Measurements from ENCODE around the gene VWCE.

Gene VWCE

DNA sequence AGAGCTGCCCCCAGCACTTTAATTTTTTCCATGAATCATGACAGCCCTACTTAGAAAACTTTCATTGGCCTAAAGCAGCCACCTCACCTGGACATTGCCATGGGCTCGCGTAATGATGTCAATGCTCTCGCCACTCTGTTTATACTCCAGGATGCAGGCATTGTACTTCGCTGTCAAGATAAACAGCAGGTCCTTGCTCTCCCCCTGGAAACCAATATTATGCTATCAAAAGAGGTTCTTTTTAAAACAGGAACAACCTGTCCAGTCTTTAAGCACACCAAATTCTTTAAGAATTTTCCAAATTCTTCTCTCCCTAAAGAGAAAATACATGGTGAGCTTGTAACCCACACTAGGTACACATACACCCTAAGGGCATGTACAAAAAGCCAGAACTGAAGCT, 34.8 kb upstream of the VWCE start:
- DNase-seq, result no peak

DNA sequence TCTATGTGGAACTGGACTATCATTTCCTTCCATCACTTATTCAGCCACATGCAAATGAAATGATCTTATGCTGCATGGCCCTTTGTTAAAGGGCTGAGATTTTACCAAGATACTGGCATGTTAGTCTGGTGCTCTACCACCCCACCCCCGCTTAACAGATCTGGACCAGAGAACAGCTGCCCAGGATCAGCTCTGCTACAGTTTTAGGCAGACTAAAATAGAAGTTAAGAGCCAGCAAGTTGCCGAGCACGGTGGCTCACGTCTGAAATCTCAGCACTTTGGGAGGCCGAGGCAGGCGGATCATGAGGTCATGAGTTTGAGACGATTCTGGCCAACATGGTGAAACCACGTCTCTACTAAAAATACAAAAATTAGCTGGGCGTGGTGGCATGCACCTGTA, 33.2 kb upstream of the VWCE start:
- no peak for DNase-seq

DNA sequence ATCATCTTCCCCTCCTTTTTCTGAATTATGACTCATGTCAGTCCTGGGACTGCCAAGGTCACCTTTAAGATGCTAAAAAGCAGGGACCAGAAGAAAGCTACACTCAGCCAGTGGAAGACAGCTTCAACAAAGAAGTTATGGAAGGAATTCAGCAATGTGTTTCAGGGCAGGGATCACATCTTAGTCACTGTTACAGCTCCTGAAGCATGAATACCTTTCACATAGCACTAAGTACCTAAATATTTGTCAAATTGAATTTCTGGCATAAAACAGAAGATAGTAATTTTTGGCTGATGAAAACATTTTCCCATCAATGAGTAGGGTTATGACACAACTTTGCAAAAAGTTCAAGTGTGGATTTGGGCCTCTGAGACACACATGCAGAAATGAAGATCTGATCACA, 32.6 kb upstream of the VWCE start:
- no peak for DNase-seq

DNA sequence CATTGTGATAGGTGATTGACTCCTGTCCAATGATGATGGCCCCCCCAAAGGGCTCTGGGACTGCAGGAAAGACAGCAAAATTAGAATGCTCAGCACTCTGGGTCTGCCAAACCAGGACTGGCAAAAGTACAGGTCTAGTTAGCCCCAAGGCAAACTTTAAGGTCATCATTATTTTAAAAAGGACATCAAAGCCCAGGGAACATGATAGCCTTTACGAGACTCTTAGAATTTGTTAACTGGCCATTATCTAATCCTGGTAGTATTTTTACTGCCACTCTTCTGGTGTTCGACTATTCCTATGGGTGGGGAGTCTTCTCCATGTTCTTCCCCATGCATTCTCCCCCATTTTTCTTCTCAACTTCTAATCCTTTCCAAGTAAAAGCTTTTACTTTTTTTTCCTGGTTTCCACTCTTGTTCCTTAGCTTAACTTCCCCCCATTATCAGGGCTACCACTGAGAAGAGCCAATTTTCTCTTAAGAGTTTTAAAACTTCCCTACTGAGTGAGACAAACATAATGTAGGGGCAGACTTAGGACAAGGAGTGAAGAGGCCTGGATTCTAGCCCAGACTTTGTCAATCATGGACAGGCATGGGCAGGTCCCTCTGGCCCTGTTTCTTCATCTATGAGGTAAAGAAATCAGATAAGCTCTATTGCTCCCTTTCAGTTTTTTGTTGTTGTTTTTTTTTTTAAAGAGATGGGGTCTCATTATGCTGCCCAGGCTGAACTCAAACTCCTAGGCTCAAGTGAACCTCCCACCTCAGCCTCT, 30.7 kb upstream of the VWCE start:
- no peak for DNase-seq

DNA sequence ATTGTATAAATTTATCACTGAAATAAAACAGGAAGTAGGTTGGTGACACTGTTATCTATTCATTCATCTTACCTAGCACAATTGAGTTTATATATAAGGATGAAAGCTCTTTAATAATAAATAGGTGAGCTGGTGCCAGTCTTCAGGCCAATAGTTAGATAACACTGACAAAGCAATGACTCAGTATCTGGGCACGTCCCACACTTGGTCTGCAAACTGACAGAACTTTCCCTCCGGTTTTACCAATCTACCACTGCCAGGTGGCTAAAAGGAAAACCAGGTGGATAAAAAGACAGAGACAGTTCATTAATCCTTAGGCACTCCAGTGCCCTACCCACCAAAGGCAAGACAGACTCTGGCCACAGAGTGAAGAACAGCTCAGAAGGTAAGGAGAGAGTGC, 20.1 kb upstream of the VWCE start:
- no peak for DNase-seq

DNA sequence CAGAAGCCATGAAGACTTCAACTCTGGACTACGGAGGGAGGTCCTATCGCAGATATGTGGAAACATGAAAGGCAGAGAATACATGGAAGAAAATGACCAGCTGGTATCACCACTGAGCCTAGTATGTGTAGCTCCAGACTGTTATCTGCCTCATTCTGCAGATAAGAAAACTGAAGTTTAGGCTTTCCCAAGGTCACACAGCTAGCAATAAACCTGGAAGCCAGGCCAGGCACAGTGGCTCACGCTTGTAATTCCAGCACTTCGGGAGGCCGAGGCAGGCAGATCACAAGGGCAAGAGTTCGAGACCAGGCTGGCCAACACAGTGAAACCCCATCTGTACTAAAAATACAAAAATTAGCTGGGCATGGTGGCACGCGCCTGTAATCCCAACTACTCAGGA, 15.6 kb upstream of the VWCE start:
- DNase-seq, result no peak

DNA sequence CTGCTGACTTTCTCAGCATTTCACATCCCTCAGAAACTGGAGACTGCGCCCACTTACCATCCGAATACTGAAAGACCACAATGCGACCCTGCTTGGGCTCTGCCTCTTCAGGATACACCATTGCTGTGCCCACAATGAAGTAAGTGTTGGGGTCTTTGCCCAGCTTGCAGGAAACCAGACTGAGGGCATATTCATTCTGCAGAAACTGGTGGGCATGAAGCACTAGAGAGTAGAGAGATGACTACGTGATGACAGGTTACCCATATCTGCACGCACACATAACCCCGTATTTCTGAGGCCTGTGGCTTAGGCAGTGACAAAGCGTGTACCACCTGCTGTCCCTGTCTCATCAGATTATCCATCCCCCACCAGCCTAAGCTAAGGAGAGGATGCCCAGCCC, 14.6 kb upstream of the VWCE start:
- DNase-seq, result no peak

DNA sequence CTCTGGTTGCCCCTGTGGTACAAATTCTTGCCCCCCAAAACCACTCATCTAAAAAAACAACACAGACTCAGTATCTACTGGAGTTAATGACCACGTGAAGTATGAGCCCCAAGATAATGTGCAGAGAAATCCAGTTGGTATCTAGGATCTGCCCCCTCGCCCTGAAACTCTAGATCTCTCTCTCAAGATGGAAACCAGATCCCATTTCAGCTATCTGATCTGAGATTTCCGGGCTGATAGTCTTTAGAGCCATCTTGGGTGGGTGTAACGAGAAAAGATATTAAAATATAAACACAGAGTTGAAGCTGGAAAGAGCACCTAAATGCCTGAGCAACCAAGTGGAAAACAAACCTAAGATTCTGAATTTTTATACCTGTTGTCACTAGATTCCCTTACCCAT, 14.0 kb upstream of the VWCE start:
- no peak for DNase-seq

DNA sequence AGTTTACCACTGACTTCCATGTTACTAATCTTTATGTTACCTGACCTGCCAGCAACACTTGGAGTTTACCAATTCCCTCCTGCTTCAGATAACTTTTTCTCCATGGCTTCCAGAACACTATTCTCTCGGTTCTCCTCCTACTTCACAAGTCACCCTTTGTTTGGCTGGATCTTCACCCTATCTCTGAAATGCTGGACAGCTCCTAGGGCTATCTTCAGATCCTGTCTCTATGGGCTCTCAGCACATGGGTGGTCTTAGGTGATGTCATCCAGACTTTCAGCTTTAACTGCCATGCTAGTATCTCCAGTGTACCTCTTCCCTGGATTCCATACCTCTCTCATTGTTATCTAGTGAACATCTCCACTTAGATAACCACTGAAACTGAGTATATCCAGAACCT, 12.2 kb upstream of the VWCE start:
- no peak for DNase-seq

DNA sequence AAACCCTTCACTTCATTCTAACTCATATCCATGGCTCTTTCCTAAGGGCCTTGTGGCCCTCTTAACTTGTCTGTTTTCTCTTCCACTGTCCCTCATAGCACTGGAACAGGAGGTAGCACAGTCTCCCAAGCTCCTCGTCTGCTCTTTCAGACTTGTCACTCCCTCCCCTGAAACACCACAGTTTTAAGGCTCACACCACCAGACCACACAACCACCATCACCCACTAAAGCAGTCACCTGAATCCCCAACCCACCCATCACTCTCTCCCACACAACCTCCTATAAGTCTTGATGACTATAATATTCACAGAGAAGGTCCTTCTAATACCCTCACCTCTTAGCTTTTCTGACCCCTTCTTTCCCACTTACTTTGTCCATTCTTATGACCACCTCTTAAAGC, 11.1 kb upstream of the VWCE start:
- DNase-seq, result no peak

DNA sequence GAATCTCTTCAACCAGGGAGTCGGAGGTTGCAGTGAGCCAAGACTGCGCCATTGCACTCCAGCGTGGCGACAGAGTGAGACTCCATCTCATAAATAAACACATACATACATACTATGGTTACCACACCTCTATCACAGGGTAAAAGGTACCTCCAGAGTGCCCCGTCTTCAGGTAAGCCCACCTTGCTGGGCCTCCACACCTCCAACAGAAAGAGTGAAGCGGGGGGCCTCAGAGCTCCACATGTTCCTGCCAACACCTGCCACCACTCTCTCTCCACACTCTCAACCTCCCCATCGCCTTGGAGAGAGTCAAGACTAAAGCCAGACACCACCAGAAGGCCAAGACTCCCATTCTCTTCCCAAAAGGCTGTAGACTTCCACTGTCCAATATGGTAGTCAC, 10.3 kb upstream of the VWCE start:
- no peak for DNase-seq

DNA sequence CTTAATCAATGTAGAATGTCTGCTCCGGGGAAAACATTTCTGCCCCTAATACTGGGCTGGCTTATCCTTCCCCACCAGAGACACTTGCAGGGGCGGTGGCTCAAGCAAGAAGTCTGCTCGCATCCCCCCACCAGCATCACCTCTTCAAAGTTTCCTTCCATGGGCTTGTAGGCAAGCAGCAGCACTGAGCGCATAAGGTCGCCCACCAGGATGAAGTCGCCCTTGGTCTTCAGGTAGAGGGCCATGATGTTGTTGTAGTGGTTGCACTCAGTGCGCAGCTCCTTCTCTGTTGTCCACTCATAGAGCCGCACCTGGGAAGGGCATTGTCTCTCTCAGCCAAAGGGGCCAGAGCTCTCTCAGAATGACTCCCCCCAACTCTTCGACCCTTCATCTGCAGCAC, 8.6 kb upstream of the VWCE start:
- no peak for DNase-seq

DNA sequence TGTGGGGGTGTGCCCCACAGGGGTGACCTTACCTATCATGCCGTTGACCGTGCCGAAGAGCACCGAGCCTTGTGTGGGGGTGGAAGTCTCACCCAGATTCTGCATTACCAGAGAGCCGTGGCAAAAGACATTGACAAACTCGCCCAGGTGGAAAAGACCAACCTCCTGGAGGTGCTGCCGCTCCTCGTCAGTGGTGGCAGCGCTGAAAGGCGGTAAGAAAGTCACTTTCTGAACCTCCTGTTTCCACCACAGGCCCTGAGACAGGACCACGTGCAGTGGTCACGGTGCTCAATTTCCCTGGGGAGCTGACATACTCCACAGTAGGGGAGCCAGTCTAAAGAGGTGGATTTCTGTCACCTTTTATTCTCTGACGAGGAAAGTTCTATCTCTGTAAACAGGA, 7.4 kb upstream of the VWCE start:
- no peak for DNase-seq

DNA sequence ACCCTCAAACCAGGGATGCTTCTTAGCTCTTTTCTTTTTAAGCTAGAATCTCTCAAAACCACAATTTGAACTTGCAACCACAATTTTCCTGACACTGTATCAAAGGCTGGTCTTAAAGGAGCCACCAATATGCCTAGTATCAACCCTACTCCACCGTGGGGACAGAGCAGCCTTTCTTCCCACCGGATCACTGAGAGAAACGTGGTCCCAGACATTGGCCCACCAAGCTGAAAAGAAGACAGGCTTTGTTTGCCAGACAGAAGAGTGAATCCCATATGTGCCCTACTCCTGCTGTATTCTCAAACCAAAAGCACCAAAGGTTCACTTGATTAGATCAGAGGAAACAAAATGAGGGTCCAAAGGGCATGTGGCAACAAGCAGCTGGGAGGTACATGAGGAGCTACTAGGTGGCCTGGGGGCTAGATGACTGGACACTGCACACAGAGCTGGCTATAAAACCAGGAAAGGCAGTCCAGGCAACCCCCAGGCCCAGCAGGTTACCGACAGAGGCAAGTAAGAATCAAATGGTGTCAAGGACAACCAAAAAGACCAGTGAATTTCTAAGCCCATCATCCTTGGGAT, 3.6 kb upstream of the VWCE start:
- no peak for DNase-seq

DNA sequence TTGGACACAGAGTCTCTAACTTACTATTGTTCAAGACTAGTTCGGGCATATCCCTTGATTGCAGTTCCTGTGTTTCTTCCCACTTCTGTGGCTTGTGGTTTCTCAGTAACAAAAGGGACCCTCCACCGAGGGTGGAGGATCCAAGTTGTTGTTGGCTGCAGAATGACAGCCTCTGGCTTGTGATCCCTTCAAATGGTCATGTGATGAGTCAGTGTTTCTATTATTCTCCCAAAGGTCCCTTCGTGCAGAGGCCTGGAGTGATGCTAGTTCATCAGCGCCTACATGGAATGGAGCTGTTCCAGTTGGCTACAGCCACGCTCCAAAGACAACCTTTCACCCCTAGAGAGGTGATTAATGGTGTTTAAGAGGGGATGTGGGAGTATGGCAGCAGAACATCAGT, 2.6 kb upstream of the VWCE start:
- no peak for DNase-seq

DNA sequence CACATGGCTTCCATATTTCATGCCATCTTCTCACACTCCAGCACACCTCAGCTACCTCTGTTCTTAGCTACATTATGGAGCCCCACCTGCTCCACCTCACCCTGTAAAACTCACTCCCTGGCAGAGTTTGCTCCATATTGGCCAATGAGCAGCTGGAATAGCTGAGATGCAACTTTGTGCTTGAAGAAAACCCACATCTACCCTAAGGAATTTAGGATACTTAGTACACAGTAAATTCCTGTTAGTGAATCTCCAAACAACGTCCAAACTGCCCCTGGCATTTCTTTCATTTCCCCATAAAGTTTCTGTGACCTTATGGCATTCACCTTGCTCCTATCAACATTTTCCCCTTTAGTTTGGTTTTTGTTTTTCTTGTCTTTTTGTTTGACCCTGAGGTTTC, 2.2 kb upstream of the VWCE start:
- DNase-seq, result no peak

DNA sequence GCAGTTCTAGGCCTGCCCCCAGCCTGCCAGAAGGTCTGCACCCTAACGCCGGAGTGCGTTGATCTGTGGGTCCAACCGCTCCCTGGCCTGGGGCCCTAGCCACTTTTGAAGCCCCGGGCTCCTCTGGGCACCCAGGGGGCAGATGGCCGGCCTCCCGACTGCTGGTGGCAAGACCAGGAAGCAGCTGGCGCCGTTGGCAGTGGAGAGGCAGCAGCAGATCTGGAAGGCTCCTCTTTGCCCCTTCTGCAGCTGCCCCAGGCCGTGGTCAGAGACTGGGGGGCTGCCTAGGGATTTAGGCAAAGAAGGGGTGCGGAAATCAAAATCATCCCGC, 445 bp upstream of the VWCE start:
- no peak for DNase-seq

DNA sequence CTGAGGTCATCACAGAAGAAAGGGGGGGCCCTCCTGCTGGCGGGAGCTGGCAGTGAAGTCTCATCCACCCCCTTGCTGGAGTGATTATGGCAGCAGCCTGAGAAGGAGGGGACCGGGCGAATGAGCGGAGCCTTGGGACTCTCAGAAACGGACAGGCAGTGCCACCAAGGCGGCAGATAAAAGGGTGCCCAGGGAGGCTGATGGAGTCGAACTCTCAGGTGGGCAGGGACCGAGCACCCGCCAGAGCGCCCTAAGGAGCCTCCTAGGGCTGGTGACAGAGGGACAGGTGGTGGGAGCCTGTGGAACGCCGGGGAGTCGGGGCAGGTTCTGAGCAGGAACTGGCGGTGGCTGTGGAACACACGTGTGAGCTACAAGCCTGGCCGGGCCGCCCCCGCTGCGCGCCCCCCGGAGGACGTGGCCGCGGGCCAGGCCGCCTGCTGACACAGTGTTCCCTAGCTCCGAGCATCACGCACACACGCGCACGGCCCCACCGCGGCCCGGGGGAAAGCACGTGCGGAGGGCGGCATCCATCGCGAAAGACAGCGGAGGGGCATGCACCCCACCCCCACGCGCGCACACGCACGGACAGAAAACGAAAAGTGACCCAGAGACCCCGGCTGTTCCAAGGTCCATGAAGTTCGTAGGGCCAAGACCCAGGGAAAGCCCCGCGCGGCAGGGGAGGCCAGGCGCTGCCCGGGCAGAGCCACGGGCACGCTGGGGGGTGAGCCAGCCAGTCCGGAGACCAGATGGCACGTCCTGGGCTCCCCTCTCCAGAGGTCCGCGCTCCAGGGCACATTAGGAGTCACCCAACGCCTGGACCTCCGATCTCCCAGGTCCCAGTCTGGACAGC, 1.0 kb downstream of the VWCE start:
- DNase-seq, result peak; percentile 85

DNA sequence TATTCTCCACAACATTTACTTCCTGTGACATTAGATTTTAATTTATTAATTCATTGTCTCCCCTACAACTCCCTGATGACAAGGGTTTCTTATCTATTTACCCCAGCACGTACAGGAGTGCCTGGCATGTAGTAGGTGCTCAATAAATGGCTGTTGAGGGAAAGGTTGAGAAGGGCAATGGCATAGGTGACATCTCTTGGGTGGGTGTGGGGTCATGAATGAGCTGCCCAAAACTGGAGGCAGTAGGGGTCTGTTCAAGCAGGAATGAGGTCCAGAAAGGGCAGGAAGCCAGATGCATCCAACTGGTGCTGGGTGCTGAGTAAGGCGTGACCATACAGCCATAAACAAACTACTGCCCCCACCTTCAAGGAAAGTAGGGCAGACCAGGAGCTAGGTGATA, 2.8 kb downstream of the VWCE start:
- DNase-seq, result no peak

DNA sequence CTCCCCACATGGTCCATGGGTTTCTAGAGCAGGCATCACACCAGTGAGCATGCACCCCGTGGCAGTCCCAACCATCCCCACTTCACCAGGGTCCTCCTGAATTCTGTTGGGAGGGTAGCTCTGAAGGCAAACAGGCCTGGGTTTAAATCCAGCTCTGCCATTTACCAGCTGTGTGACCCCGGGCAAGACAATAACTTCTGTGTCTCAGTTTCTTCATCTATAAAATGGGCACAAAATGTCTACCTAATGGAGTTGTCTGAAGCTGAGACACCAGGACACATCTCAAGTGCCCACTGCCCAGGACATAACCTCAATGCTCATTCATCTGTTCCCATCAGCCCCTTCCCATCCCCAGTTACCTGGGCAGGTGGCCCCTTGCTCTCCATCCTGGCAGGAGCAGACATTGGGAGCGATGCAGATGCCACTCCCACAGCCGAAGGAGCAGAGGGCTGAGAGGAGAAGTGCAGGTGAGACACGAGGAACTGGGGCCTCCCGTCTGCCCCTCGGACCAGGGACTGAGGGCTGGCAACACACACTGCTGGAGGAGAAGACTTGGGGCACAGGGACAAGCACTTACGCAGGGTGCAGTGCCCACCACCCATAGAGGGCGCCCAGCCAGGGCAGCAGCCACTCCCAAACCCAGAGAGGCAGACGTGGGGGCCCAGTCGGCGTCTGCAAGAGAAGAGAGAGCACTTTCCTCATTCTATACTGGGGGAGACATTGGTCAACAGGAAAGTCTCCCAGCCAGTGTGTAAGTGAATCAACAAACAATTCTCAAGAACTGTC, 4.0 kb downstream of the VWCE start:
- DNase-seq, result no peak

DNA sequence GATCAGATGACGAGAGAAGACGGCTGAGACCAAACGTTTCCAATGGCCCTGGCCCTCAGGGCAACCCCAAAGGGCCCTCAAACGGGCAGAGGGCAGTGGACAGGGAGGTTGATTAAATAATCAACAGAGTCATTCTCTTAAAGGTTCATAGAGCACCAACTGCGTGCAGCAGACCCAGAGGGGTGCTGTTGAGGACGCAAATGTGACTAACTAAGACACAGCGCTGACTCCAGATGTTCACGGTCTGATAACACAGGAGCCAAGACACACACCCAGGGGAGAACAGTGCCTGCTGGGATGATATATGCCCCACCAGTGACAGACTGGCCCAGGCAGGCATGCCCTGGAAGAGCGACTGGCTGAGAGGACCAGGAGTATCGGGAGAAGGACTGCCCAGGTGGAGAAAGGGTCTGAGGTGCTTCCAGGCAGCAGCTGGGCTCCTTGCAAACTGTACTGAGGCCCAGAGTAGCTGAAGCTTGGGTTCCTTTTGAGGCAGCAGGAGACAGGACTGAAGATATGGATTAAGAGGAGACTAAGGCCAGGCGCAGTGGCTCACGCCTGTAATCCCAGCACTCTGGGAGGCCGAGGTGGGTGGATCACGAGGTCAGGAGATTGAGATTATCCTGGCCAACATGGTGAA, 7.7 kb downstream of the VWCE start:
- DNase-seq, result no peak

DNA sequence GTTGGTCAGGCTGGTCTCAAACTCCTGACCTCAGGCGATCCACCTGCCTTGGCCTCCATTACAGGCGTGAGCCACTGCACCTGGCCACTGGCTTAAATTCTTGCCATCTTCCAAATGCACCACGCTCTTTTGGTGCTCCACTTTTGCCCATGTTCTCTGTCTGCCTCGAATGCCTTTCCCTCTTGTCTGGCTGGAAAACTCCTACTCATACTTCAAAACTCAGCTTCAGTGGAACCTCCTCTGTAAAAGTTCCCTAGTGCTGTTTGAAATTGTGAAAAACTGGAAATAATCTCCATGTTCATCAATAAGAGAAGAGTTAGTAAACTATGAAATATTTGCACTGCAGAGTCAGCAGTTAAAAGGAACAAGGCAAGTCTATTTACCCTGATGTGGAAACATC, 11.5 kb downstream of the VWCE start:
- DNase-seq, result no peak

DNA sequence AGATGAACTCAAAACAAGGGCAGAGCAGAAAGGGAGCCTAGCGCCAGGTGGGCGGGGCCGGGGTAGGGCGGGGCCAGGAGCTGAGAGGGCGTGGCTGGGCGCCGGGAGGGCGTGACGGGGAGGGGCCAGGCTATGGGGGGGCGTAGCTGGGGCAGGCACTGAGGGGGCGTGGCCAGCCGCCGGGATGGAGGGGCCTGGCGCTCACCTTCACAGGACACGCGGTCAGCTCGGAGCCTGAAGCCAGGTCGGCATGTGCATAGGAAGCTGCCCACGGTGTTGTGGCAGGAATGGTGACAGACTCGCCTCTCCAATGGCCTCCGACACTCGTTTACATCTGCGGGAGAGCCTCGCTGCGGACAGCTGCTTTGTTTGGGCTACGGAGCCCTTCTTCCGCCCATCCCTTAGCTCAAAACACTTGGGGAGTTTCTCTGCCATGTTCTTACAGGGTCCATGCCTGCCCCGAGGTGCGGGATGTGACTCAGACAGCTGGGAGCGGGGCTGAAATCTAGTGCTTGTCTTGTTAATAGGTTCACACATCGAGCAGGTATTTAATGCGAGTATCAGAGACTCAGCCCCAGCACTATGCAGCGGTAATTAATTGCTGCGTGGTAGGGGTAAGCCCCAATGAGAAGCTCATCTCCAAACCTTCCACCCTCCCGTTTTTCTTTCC, 13.4 kb downstream of the VWCE start:
- DNase-seq, result no peak
